ENCODE data around the gene TBXAS1.

The TBXAS1 gene

GRCh38 chr7:139973101-139974050 is 144.3 kb downstream of the TBXAS1 start:
- Histone ChIP-seq H3K27me3 (replicated peaks; ENCODE audit: control insufficient read depth, insufficient read depth, low read length) (peaks cover 46% of the 10 kb centered on the region), H3K36me3 (ENCODE audit: control insufficient read depth, insufficient read depth, low read length, severe bottlenecking) (no peaks in the 10 kb centered on the region), H3K4me1 (ENCODE audit: control insufficient read depth, insufficient read depth, low read length) (peaks cover 3% of the 10 kb centered on the region), H3K9ac (ENCODE audit: low read length) (no peak overlapping the region), H3K9me3 (ENCODE audit: control insufficient read depth, low read length) (no peaks in the 10 kb centered on the region), H3K4me3 (ENCODE audit: low read length) (no peak overlapping the region)
- DNase-seq (ENCODE audit: low read depth) = no peak

- H3K9me3 ChIP-seq (ENCODE audit: control insufficient read depth, low read length) = no peaks in the 10 kb centered on the region
- H3K4me1 ChIP-seq (ENCODE audit: control insufficient read depth, insufficient read depth, low read length) = peaks cover 3% of the 10 kb centered on the region
- no peak for DNase-seq (ENCODE audit: low read depth)
- no peak overlapping the region for H3K9ac ChIP-seq (ENCODE audit: low read length)
- no peaks in the 10 kb centered on the region for H3K36me3 ChIP-seq (ENCODE audit: control insufficient read depth, insufficient read depth, low read length, severe bottlenecking)
- H3K4me3 ChIP-seq (ENCODE audit: low read length) = no peak overlapping the region
- H3K27me3 ChIP-seq (replicated peaks; ENCODE audit: control insufficient read depth, insufficient read depth, low read length) = peaks cover 46% of the 10 kb centered on the region
Measured at GRCh38 chr7:139974179-139974811, 145.2 kb downstream of the TBXAS1 start.

GRCh38 chr7:139976055-139976837 is 147.2 kb downstream of the TBXAS1 start:
- H3K27me3 ChIP-seq (replicated peaks; ENCODE audit: control insufficient read depth, insufficient read depth, low read length) = peaks cover 30% of the 10 kb centered on the region

GRCh38 chr7:139976838-139977656 is 148.0 kb downstream of the TBXAS1 start:
- no peak for DNase-seq (ENCODE audit: low read depth)
- Histone ChIP-seq H3K4me3 (ENCODE audit: low read length) (no peak overlapping the region), H3K27me3 (replicated peaks; ENCODE audit: control insufficient read depth, insufficient read depth, low read length) (peaks cover 23% of the 10 kb centered on the region), H3K4me1 (ENCODE audit: control insufficient read depth, insufficient read depth, low read length) (no peaks in the 10 kb centered on the region), H3K9me3 (ENCODE audit: control insufficient read depth, low read length) (no peaks in the 10 kb centered on the region), H3K9ac (ENCODE audit: low read length) (no peak overlapping the region), H3K36me3 (ENCODE audit: control insufficient read depth, insufficient read depth, low read length, severe bottlenecking) (no peaks in the 10 kb centered on the region)

More at GRCh38 chr7:139976055-139976837, 147.2 kb downstream of the TBXAS1 start:
- Histone ChIP-seq H3K4me1 (ENCODE audit: control insufficient read depth, insufficient read depth, low read length) (no peaks in the 10 kb centered on the region), H3K9me3 (ENCODE audit: control insufficient read depth, low read length) (no peaks in the 10 kb centered on the region), H3K9ac (ENCODE audit: low read length) (no peak overlapping the region), H3K36me3 (ENCODE audit: control insufficient read depth, insufficient read depth, low read length, severe bottlenecking) (no peaks in the 10 kb centered on the region), H3K4me3 (ENCODE audit: low read length) (no peak overlapping the region)
- DNase-seq (ENCODE audit: low read depth) = no peak

- no peak for DNase-seq (ENCODE audit: low read depth)
Measured at GRCh38 chr7:139981511-139981895, 152.4 kb downstream of the TBXAS1 start.

GRCh38 chr7:139982927-139983920 is 154.2 kb downstream of the TBXAS1 start:
- Histone ChIP-seq H3K36me3 (ENCODE audit: control insufficient read depth, insufficient read depth, low read length, severe bottlenecking) (no peaks in the 10 kb centered on the region), H3K4me3 (ENCODE audit: low read length) (no peak overlapping the region), H3K9ac (ENCODE audit: low read length) (no peak overlapping the region), H3K9me3 (ENCODE audit: control insufficient read depth, low read length) (no peaks in the 10 kb centered on the region), H3K27me3 (replicated peaks; ENCODE audit: control insufficient read depth, insufficient read depth, low read length) (peaks cover 5% of the 10 kb centered on the region), H3K4me1 (ENCODE audit: control insufficient read depth, insufficient read depth, low read length) (no peaks in the 10 kb centered on the region)
- DNase-seq (ENCODE audit: low read depth) = no peak

More at GRCh38 chr7:139981511-139981895, 152.4 kb downstream of the TBXAS1 start:
- Histone ChIP-seq H3K9ac (ENCODE audit: low read length) (no peak overlapping the region), H3K9me3 (ENCODE audit: control insufficient read depth, low read length) (no peaks in the 10 kb centered on the region), H3K4me1 (ENCODE audit: control insufficient read depth, insufficient read depth, low read length) (no peaks in the 10 kb centered on the region), H3K4me3 (ENCODE audit: low read length) (no peak overlapping the region), H3K27me3 (replicated peaks; ENCODE audit: control insufficient read depth, insufficient read depth, low read length) (no peaks in the 10 kb centered on the region), H3K36me3 (ENCODE audit: control insufficient read depth, insufficient read depth, low read length, severe bottlenecking) (no peaks in the 10 kb centered on the region)

- H3K9ac ChIP-seq (ENCODE audit: low read length) = no peak overlapping the region
- no peaks in the 10 kb centered on the region for H3K4me1 ChIP-seq (ENCODE audit: control insufficient read depth, insufficient read depth, low read length)
- H3K36me3 ChIP-seq (ENCODE audit: control insufficient read depth, insufficient read depth, low read length, severe bottlenecking) = no peaks in the 10 kb centered on the region
- no peak overlapping the region for H3K4me3 ChIP-seq (ENCODE audit: low read length)
- DNase-seq (ENCODE audit: low read depth) = no peak
- peaks cover 20% of the 10 kb centered on the region for H3K27me3 ChIP-seq (replicated peaks; ENCODE audit: control insufficient read depth, insufficient read depth, low read length)
- no peaks in the 10 kb centered on the region for H3K9me3 ChIP-seq (ENCODE audit: control insufficient read depth, low read length)
Measured at GRCh38 chr7:139984642-139985539, 155.8 kb downstream of the TBXAS1 start.

GRCh38 chr7:139985811-139986210 is 156.7 kb downstream of the TBXAS1 start:
- H3K27me3 ChIP-seq (replicated peaks; ENCODE audit: control insufficient read depth, insufficient read depth, low read length) = peaks cover 21% of the 10 kb centered on the region
- no peak for DNase-seq (ENCODE audit: low read depth)
- H3K9ac ChIP-seq (ENCODE audit: low read length) = no peak overlapping the region
- no peaks in the 10 kb centered on the region for H3K9me3 ChIP-seq (ENCODE audit: control insufficient read depth, low read length)
- no peak overlapping the region for H3K4me3 ChIP-seq (ENCODE audit: low read length)
- H3K4me1 ChIP-seq (ENCODE audit: control insufficient read depth, insufficient read depth, low read length) = no peaks in the 10 kb centered on the region
- no peaks in the 10 kb centered on the region for H3K36me3 ChIP-seq (ENCODE audit: control insufficient read depth, insufficient read depth, low read length, severe bottlenecking)

- no peaks in the 10 kb centered on the region for H3K4me1 ChIP-seq (ENCODE audit: control insufficient read depth, insufficient read depth, low read length)
- H3K36me3 ChIP-seq (ENCODE audit: control insufficient read depth, insufficient read depth, low read length, severe bottlenecking) = no peaks in the 10 kb centered on the region
- H3K9me3 ChIP-seq (ENCODE audit: control insufficient read depth, low read length) = no peaks in the 10 kb centered on the region
- no peak overlapping the region for H3K9ac ChIP-seq (ENCODE audit: low read length)
- DNase-seq (ENCODE audit: low read depth) = no peak
- H3K27me3 ChIP-seq (replicated peaks; ENCODE audit: control insufficient read depth, insufficient read depth, low read length) = peaks cover 21% of the 10 kb centered on the region
- no peak overlapping the region for H3K4me3 ChIP-seq (ENCODE audit: low read length)
Measured at GRCh38 chr7:139987691-139988516, 158.8 kb downstream of the TBXAS1 start.

Data from adipocyte (in vitro differentiated cells).